GM23338 (cell line): Measurements from ENCODE around the gene GRIK1. TPM values are rescaled to one million over a fixed set of nuclear protein-coding genes. Genes with fewer than 3 reads are reported as not detected.

ENCODE experiments used
- ATAC-seq: fragments of 200-7000 bp; cut with Tn5 transposase; 3 replicates; pipeline ENCODE4 v1.9.1; 2020
- DNase-seq: peaks from one replicate; pipeline ENCODE4 v3.0.0-alpha.2; 2015; ENCODE audit warnings: low spot score
- H2AFZ ChIP-seq: fragments of 200-600 bp; sonication (generic); 2 replicates; pipeline ENCODE4 v1.8.0; 2016; ENCODE audit warnings: antibody characterized with exemption, mild to moderate bottlenecking, moderate library complexity
- H3F3A ChIP-seq: fragments of 200-600 bp; sonication (generic); replicated peaks from 2 replicates; pipeline ENCODE4 v1.8.0; 2017; ENCODE audit warnings: antibody characterized with exemption, mixed run types, low read depth
- H3K27ac ChIP-seq: fragments of 200-600 bp; sonication (generic); 2 replicates; pipeline ENCODE4 v1.6.1; 2016; ENCODE audit warnings: low read depth
- H3K27me3 ChIP-seq: fragments of 200-600 bp; sonication (generic); 2 replicates; pipeline ENCODE4 v1.8.0; 2016; ENCODE audit warnings: mild to moderate bottlenecking, mixed run types, moderate library complexity; ENCODE audit not compliant: insufficient read depth
- H3K36me3 ChIP-seq: fragments of 200-600 bp; sonication (generic); 2 replicates; pipeline ENCODE4 v1.8.0; 2016; ENCODE audit warnings: mild to moderate bottlenecking; ENCODE audit not compliant: insufficient read depth
- H3K4me1 ChIP-seq: fragments of 200-600 bp; sonication (generic); 2 replicates; pipeline ENCODE4 v1.8.0; 2016; ENCODE audit warnings: mild to moderate bottlenecking, moderate library complexity; ENCODE audit not compliant: insufficient read depth
- H3K4me2 ChIP-seq: fragments of 200-600 bp; sonication (generic); 2 replicates; pipeline ENCODE4 v1.7.1; 2017; ENCODE audit warnings: mixed run types
- H3K4me3 ChIP-seq: fragments of 200-600 bp; sonication (generic); 2 replicates; pipeline ENCODE4 v1.6.1; 2016; ENCODE audit warnings: mixed run types
- H3K79me2 ChIP-seq: fragments of 200-600 bp; sonication (generic); replicated peaks from 2 replicates; pipeline ENCODE4 v1.8.0; 2017; ENCODE audit warnings: mild to moderate bottlenecking; ENCODE audit not compliant: insufficient read depth
- H3K9me2 ChIP-seq: fragments of 200-600 bp; sonication (generic); 2 replicates; pipeline ENCODE4 v1.8.0; 2017; ENCODE audit not compliant: insufficient read depth
- H4K20me1 ChIP-seq: fragments of 200-600 bp; sonication (generic); replicated peaks from 2 replicates; pipeline ENCODE4 v1.8.0; 2017; ENCODE audit warnings: mild to moderate bottlenecking; ENCODE audit not compliant: insufficient read depth
- H3K27ac Mint-ChIP-seq: 2 replicates; pipeline ENCODE4 v1.8.0; 2020; ENCODE audit warnings: inconsistent platforms, mild to moderate bottlenecking, moderate library complexity, mixed read lengths
- H3K27me3 Mint-ChIP-seq: 3 replicates; pipeline ENCODE4 v1.8.0; 2022; ENCODE audit warnings: low read depth, mild to moderate bottlenecking, moderate library complexity, mixed read lengths, inconsistent platforms; ENCODE audit not compliant: insufficient read depth, poor library complexity
- H3K36me3 Mint-ChIP-seq: 3 replicates; pipeline ENCODE4 v1.8.0; 2021; ENCODE audit warnings: low read depth, mild to moderate bottlenecking, inconsistent platforms, moderate library complexity, mixed read lengths
- H3K4me1 Mint-ChIP-seq: 3 replicates; pipeline ENCODE4 v1.8.0; 2020; ENCODE audit warnings: mild to moderate bottlenecking, inconsistent platforms, mixed read lengths
- H3K4me3 Mint-ChIP-seq: 3 replicates; pipeline ENCODE4 v1.8.0; 2021; ENCODE audit warnings: moderate library complexity, mild to moderate bottlenecking, inconsistent platforms, mixed read lengths
- H3K9me3 Mint-ChIP-seq: 3 replicates; pipeline ENCODE4 v1.8.0; 2020; ENCODE audit warnings: moderate library complexity, mild to moderate bottlenecking, inconsistent platforms, mixed read lengths
- CREB1 ChIP-seq: fragments of 250-450 bp; sonication (Bioruptor Pico); IDR thresholded peaks from 2 replicates; pipeline ENCODE4 v1.5.0; 2020; ENCODE audit warnings: low read depth, mild to moderate bottlenecking, moderate library complexity
- CTCF ChIP-seq, 2 experiments: fragments of 200-600 bp in 1 of 2; sonication (generic) in 1 of 2; conservative IDR thresholded peaks; 2 replicates each; pipeline versions ENCODE4 v1.5.1 to v1.6.1; 2016 to 2017; ENCODE audit warnings: antibody characterized with exemption in 2 of 2, low read depth in 2 of 2, mild to moderate bottlenecking in 2 of 2, moderate library complexity in 1 of 2
- ETS1 ChIP-seq: IDR thresholded peaks from 2 replicates; pipeline ENCODE4 v1.6.1; 2016; ENCODE audit warnings: antibody characterized with exemption
- EZH2 ChIP-seq: fragments of 200-600 bp; sonication (generic); IDR thresholded peaks from one replicate; pipeline ENCODE4 v1.8.0; 2017; ENCODE audit warnings: antibody characterized with exemption, mild to moderate bottlenecking, low read depth; ENCODE audit not compliant: unreplicated experiment
- EZH2phosphoT487 ChIP-seq: fragments of 200-600 bp; sonication (generic); IDR thresholded peaks from one replicate; pipeline ENCODE4 v1.8.1; 2018; ENCODE audit warnings: antibody characterized with exemption; ENCODE audit not compliant: unreplicated experiment
- JUNB ChIP-seq: IDR thresholded peaks from one replicate; pipeline ENCODE4 v1.6.1; 2016; ENCODE audit warnings: antibody characterized with exemption; ENCODE audit not compliant: unreplicated experiment
- NANOG ChIP-seq: IDR thresholded peaks from 2 replicates; pipeline ENCODE4 v1.6.1; 2016; ENCODE audit warnings: antibody characterized with exemption, borderline replicate concordance
- POLR2AphosphoS5 ChIP-seq: IDR thresholded peaks from 2 replicates; pipeline ENCODE4 v1.6.1; 2016; ENCODE audit warnings: antibody characterized with exemption, low read depth
- STAT1 ChIP-seq: IDR thresholded peaks from one replicate; pipeline ENCODE4 v1.6.1; 2016; ENCODE audit warnings: antibody characterized with exemption; ENCODE audit not compliant: unreplicated experiment
- ZNF114 ChIP-seq: fragments of 250-450 bp; sonication (Bioruptor Pico); IDR thresholded peaks from 2 replicates; pipeline ENCODE4 v1.5.0; 2020; ENCODE audit warnings: mild to moderate bottlenecking, moderate library complexity
- ZNF331 ChIP-seq: fragments of 250-450 bp; sonication (Bioruptor Pico); IDR thresholded peaks from 2 replicates; pipeline ENCODE4 v1.5.0; 2020; ENCODE audit warnings: low read depth, mild to moderate bottlenecking, moderate library complexity
- ZNF462 ChIP-seq: fragments of 250-450 bp; sonication (Bioruptor Pico); IDR thresholded peaks from 2 replicates; pipeline ENCODE4 v1.5.0; 2020; ENCODE audit warnings: mild to moderate bottlenecking, moderate library complexity
- polyA plus RNA-seq: library from polyadenylated mRNA; unstranded; fragments of >200 nt; fragmentation: Nextera tagmentation; extraction: Ambion mirVana; gene quantifications from 2 replicates; pipeline ENCODE4 v1.2.1, GENCODE V29; 2016
- total RNA-seq: library from RNA; depleted of rRNA; stranded (reverse); fragments of >200 nt; shearing (Covaris generic); gene quantifications from 2 replicates; pipeline ENCODE4 v1.2.3, GENCODE V29; 2014
- TF ChIP-seq, protein P1 (sequence below): IDR thresholded peaks from one replicate; pipeline ENCODE4 v1.6.1; 2018; ENCODE audit warnings: antibody characterized with exemption; ENCODE audit not compliant: unreplicated experiment

GRIK1 gene
- total and polyA plus RNA-seq, 2 experiments from 2014 or later: 0.18 to 0.42 TPM

DNA sequence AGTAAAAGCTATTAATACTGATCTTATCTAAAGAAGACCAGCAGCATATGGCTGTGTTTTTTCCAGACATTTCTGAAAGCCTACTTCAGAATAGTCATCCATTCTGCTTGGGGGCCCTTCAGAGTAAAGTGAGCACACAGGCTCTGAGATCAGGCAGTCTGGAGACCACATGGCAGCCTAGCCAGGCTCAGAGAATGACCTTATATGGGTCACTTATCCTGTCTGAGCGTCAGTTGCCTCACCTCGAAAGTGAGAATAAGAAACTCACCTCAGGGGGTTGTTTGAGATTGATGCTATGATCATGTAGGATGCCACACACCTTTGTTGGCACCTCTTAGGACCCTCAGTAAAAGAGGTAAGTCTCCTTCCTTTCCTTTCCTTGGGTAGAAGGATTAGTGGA lies 270.4 kb downstream of the GRIK1 start:
- TF ChIP-seq NANOG: no peak
- no peak for TF ChIP-seq STAT1
- TF ChIP-seq CTCF (conservative IDR thresholded peaks at IDR 0.05; ENCODE audit: low read depth in 2 of 2): no peak
- TF ChIP-seq EZH2: no peak
- TF ChIP-seq, protein P1, sequence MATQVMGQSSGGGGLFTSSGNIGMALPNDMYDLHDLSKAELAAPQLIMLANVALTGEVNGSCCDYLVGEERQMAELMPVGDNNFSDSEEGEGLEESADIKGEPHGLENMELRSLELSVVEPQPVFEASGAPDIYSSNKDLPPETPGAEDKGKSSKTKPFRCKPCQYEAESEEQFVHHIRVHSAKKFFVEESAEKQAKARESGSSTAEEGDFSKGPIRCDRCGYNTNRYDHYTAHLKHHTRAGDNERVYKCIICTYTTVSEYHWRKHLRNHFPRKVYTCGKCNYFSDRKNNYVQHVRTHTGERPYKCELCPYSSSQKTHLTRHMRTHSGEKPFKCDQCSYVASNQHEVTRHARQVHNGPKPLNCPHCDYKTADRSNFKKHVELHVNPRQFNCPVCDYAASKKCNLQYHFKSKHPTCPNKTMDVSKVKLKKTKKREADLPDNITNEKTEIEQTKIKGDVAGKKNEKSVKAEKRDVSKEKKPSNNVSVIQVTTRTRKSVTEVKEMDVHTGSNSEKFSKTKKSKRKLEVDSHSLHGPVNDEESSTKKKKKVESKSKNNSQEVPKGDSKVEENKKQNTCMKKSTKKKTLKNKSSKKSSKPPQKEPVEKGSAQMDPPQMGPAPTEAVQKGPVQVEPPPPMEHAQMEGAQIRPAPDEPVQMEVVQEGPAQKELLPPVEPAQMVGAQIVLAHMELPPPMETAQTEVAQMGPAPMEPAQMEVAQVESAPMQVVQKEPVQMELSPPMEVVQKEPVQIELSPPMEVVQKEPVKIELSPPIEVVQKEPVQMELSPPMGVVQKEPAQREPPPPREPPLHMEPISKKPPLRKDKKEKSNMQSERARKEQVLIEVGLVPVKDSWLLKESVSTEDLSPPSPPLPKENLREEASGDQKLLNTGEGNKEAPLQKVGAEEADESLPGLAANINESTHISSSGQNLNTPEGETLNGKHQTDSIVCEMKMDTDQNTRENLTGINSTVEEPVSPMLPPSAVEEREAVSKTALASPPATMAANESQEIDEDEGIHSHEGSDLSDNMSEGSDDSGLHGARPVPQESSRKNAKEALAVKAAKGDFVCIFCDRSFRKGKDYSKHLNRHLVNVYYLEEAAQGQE: no peak
- no peak for TF ChIP-seq ZNF462 (CRISPR knock-in tag)
- no peak for TF ChIP-seq JUNB
- no peak for TF ChIP-seq ETS1
- TF ChIP-seq POLR2AphosphoS5: no peak
- TF ChIP-seq ZNF331 (CRISPR knock-in tag): no peak
- TF ChIP-seq ZNF114 (CRISPR knock-in tag): no peak
- no peak for TF ChIP-seq CREB1 (CRISPR knock-in tag)
- no peak for TF ChIP-seq EZH2phosphoT487
- Histone ChIP-seq H2AFZ (no peak overlapping the region), H3K4me1 (peaks cover 4% of the 10 kb centered on the region), H4K20me1 (no peaks in the 10 kb centered on the region), H3K27me3 (no peaks in the 10 kb centered on the region), H3K79me2 (no peaks in the 10 kb centered on the region), H3K9me2 (peaks cover 10% of the 10 kb centered on the region), H3K4me2 (no peak overlapping the region), H3K27ac (no peak overlapping the region), H3K36me3 (no peaks in the 10 kb centered on the region), H3K4me3 (no peak overlapping the region), H3F3A (no peaks in the 10 kb centered on the region)
- Mint-ChIP-seq H3K36me3 (no peaks in the 10 kb centered on the region), H3K4me1 (peaks cover 9% of the 10 kb centered on the region; the same call in 2 of the 3 replicates), H3K27ac (no peak overlapping the region), H3K9me3 (no peaks in the 10 kb centered on the region), H3K27me3 (no peaks in the 10 kb centered on the region), H3K4me3 (no peak overlapping the region)
- ATAC-seq (no peak), DNase-seq (no peak)
